PFSK-1 (cell line): ENCODE data around the gene B4GAT1.

Source experiments
- FOXP2 ChIP-seq: optimal IDR thresholded peaks from 2 replicates; pipeline ENCODE3; 2011; ENCODE audit warnings: borderline replicate concordance, control low read depth, inconsistent platforms; ENCODE audit not compliant: insufficient read depth; ENCODE audit errors: extremely low read length, extremely low read depth
- POLR2AphosphoS5 ChIP-seq: IDR thresholded peaks from 2 replicates; pipeline ENCODE4 v1.6.1; 2012; ENCODE audit warnings: low read depth, mild to moderate bottlenecking, control low read depth, low read length, moderate library complexity
- SIN3A ChIP-seq: IDR thresholded peaks from 2 replicates; pipeline ENCODE4 v1.6.1; 2012; ENCODE audit warnings: mild to moderate bottlenecking, low read length, moderate library complexity, borderline replicate concordance; ENCODE audit not compliant: insufficient read depth
- TAF1 ChIP-seq: IDR thresholded peaks from 2 replicates; pipeline ENCODE4 v1.6.1; 2012; ENCODE audit warnings: low read length, control low read depth, borderline replicate concordance; ENCODE audit not compliant: insufficient read depth
- TF ChIP-seq, protein P1 (sequence below), 2 experiments: IDR thresholded peaks; 2 replicates each; pipeline versions ENCODE4 v1.6.1 to v1.8.0; 2011 to 2012; ENCODE audit warnings: low read depth in 2 of 2, low read length in 2 of 2, control low read depth in 1 of 2, inconsistent platforms in 1 of 2, mild to moderate bottlenecking in 1 of 2, moderate library complexity in 1 of 2; ENCODE audit not compliant: insufficient read depth in 1 of 2

DNA sequence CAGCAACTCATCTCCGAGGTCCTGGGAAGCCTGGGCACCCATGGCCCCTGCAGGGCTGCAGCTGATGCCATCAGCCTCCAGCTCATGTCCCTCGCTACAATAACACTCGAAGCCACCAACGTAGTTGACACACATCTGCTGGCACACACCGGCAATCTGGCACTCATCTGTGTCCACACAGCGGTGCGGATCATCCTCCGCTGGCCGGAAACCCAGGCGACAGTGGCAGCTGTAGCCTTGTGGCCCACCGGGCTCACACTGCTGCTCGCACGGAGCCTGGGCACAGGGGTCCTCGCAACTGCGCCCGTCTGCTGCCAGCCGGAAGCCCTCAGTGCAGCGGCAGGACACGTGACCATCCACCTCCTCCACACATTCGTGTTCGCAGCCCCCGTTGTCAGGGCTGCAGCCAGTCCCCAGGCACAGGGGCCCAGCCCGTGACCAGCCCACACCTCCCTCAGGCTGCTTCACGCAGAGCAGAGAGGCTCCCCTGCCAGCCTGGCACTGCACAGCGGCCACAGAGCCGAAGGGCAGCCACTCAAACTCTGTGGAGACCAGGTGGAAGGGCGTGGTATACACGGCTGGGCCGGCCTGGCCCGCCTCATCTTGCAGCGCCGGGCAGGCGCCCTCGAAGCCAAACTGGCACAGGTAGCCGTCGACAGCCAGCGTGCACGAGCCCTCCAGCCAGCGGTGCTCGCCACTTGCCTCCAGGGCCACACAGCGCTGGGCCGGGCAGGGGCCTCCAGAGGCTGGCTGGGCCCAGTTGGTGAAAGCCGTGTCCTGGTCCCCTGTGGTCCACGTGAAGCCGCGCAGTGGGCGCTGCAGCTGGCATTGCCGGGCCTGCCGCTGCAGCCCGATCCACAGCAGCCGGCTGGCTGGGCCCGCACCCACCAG, 31.3 kb downstream of the B4GAT1 start:
- TF ChIP-seq TAF1 = no peak
- TF ChIP-seq POLR2AphosphoS5 = no peak
- TF ChIP-seq, protein P1, sequence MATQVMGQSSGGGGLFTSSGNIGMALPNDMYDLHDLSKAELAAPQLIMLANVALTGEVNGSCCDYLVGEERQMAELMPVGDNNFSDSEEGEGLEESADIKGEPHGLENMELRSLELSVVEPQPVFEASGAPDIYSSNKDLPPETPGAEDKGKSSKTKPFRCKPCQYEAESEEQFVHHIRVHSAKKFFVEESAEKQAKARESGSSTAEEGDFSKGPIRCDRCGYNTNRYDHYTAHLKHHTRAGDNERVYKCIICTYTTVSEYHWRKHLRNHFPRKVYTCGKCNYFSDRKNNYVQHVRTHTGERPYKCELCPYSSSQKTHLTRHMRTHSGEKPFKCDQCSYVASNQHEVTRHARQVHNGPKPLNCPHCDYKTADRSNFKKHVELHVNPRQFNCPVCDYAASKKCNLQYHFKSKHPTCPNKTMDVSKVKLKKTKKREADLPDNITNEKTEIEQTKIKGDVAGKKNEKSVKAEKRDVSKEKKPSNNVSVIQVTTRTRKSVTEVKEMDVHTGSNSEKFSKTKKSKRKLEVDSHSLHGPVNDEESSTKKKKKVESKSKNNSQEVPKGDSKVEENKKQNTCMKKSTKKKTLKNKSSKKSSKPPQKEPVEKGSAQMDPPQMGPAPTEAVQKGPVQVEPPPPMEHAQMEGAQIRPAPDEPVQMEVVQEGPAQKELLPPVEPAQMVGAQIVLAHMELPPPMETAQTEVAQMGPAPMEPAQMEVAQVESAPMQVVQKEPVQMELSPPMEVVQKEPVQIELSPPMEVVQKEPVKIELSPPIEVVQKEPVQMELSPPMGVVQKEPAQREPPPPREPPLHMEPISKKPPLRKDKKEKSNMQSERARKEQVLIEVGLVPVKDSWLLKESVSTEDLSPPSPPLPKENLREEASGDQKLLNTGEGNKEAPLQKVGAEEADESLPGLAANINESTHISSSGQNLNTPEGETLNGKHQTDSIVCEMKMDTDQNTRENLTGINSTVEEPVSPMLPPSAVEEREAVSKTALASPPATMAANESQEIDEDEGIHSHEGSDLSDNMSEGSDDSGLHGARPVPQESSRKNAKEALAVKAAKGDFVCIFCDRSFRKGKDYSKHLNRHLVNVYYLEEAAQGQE (IDR thresholded peaks at IDR 0.05; ENCODE audit: insufficient read depth in 1 of 2, low read depth in 2 of 2, low read length in 2 of 2) = no peak
- no peak for TF ChIP-seq SIN3A
- no peak for TF ChIP-seq FOXP2
